Activated CD8-positive, alpha-beta T cell treated with anti-CD3 and anti-CD28 coated beads for 36 hours (primary cell): ENCODE results near the gene ASAP2. TPM values are rescaled to one million over a fixed set of nuclear protein-coding genes. Genes with fewer than 3 reads are reported as not detected.

Source experiments
- ATAC-seq: fragments of 200-7000 bp; cut with Tn5 transposase; one replicate; pipeline ENCODE4 v1.10.0; 2021; ENCODE audit warnings: mild to moderate bottlenecking, moderate library complexity
- CTCF ChIA-PET: fragments of 350-600 bp; sonication (Branson Sonifier 250); formaldehyde crosslinking; loops from one replicate; lab custom pipeline; 2021; ENCODE audit warnings: antibody characterized with exemption; lab: Charles Lee
- POLR2A ChIA-PET: fragments of 350-600 bp; sonication (Branson Sonifier 250); formaldehyde crosslinking; loops from one replicate; lab custom pipeline; 2021; ENCODE audit warnings: antibody characterized with exemption; lab: Charles Lee
- DNase-seq: peaks from one replicate; pipeline ENCODE4 v3.0.0-alpha.2; 2020
- H3K27ac Mint-ChIP-seq: one replicate; pipeline ENCODE4 v1.8.0; 2021; ENCODE audit warnings: mild to moderate bottlenecking, mixed read lengths
- H3K27me3 Mint-ChIP-seq: one replicate; pipeline ENCODE4 v1.8.0; 2021; ENCODE audit warnings: mixed read lengths
- H3K36me3 Mint-ChIP-seq: one replicate; pipeline ENCODE4 v1.8.0; 2021; ENCODE audit warnings: low read depth, mixed read lengths
- H3K4me1 Mint-ChIP-seq: one replicate; pipeline ENCODE4 v1.8.0; 2021; ENCODE audit warnings: low read depth, mixed read lengths
- H3K4me3 Mint-ChIP-seq: one replicate; pipeline ENCODE4 v1.8.0; 2021; ENCODE audit warnings: mild to moderate bottlenecking, moderate library complexity, mixed read lengths
- H3K9me3 Mint-ChIP-seq: one replicate; pipeline ENCODE4 v1.8.0; 2021; ENCODE audit warnings: mixed read lengths
- CTCF ChIP-seq: fragments of 200-600 bp; IDR thresholded peaks from one replicate; pipeline ENCODE4 v1.8.0; 2022; ENCODE audit warnings: antibody characterized with exemption, mild to moderate bottlenecking
- intact Hi-C: fragments of 100-400 bp; cut with micrococcal nuclease; formaldehyde crosslinking; loops from one replicate; pipeline ENCODE4 v1.10.0; 2022
- total RNA-seq, 2 experiments: library from RNA; stranded (reverse); gene quantifications; one replicate each; pipeline ENCODE4 v1.2.3, GENCODE V29; 2021

ASAP2 gene
- total RNA-seq, 2 experiments from 2014 or later, result not detected

- POLR2A ChIA-PET, result no interaction called here
- no peak for ATAC-seq
- Mint-ChIP-seq H3K27me3 (no peaks in the 10 kb centered on the region), H3K4me1 (no peaks in the 10 kb centered on the region), H3K36me3 (no peaks in the 10 kb centered on the region), H3K9me3 (no peaks in the 10 kb centered on the region), H3K4me3 (no peak overlapping the region), H3K27ac (no peak overlapping the region)
- CTCF ChIA-PET, result no interaction called here
- DNase-seq, result no peak
- intact Hi-C loops, result no loop called here
- TF ChIP-seq CTCF, result no peak
These were observed 61.9 kb downstream of the ASAP2 start for GRCh38 chr2:9268301-9269080.

- Mint-ChIP-seq H3K9me3 (no peaks in the 10 kb centered on the region), H3K27me3 (no peaks in the 10 kb centered on the region), H3K4me1 (no peaks in the 10 kb centered on the region), H3K27ac (no peak overlapping the region), H3K4me3 (no peak overlapping the region), H3K36me3 (no peaks in the 10 kb centered on the region)
- intact Hi-C loops, result no loop called here
- ChIA-PET CTCF (no interaction called here), POLR2A (no interaction called here)
- ATAC-seq (no peak), DNase-seq (no peak)
- TF ChIP-seq CTCF, result no peak
These were observed 62.7 kb downstream of the ASAP2 start for GRCh38 chr2:9269295-9269694.

- TF ChIP-seq CTCF, result no peak
- DNase-seq (no peak), ATAC-seq (no peak)
- no peaks in the 10 kb centered on the region for H3K27me3 Mint-ChIP-seq
- H3K4me1 Mint-ChIP-seq, result no peaks in the 10 kb centered on the region
- H3K36me3 Mint-ChIP-seq, result no peaks in the 10 kb centered on the region
- H3K4me3 Mint-ChIP-seq, result no peak overlapping the region
- H3K27ac Mint-ChIP-seq, result no peak overlapping the region
- intact Hi-C loops, result no loop called here
- ChIA-PET CTCF (no interaction called here), POLR2A (no interaction called here)
- no peaks in the 10 kb centered on the region for H3K9me3 Mint-ChIP-seq
These were observed 63.2 kb downstream of the ASAP2 start for GRCh38 chr2:9269695-9270360.

- ChIA-PET POLR2A (no interaction called here), CTCF (no interaction called here)
- no peak overlapping the region for H3K4me3 Mint-ChIP-seq
- no peaks in the 10 kb centered on the region for H3K9me3 Mint-ChIP-seq
- DNase-seq (no peak), ATAC-seq (no peak)
- H3K27ac Mint-ChIP-seq, result no peak overlapping the region
- H3K27me3 Mint-ChIP-seq, result no peaks in the 10 kb centered on the region
- no peaks in the 10 kb centered on the region for H3K4me1 Mint-ChIP-seq
- no peaks in the 10 kb centered on the region for H3K36me3 Mint-ChIP-seq
- TF ChIP-seq CTCF, result no peak
- intact Hi-C loops, result no loop called here
These were observed 64.5 kb downstream of the ASAP2 start for GRCh38 chr2:9271091-9271490.

GRCh38 chr2:9271691-9272090 lies 65.1 kb downstream of the ASAP2 start:
- CTCF ChIA-PET, result interaction anchor here (1.0 kb wide), 1 partner anchor 30 kb away, joined by 3 read pairs; no protein-coding TSS in a partner anchor
- ATAC-seq (no peak), DNase-seq (no peak)
- Mint-ChIP-seq H3K27me3 (no peaks in the 10 kb centered on the region), H3K9me3 (no peaks in the 10 kb centered on the region), H3K36me3 (no peaks in the 10 kb centered on the region), H3K4me1 (no peaks in the 10 kb centered on the region), H3K4me3 (no peak overlapping the region), H3K27ac (no peak overlapping the region)
- POLR2A ChIA-PET, result no interaction called here
- no peak for TF ChIP-seq CTCF
- intact Hi-C loops, result no loop called here
